Islet of Langerhans (tissue), 1 donor: ENCODE results near the gene IQGAP1.

Experiments
- FAIRE-seq: peaks from one replicate; lab custom pipeline; 2011; peaks lifted over from hg19 to GRCh38; lab: Jason Lieb, UNC

The IQGAP1 gene

GRCh38 chr15:90449206-90449735, 61.2 kb downstream of the IQGAP1 start:
- no peak for FAIRE-seq

GRCh38 chr15:90451053-90451850, 63.2 kb downstream of the IQGAP1 start:
- no peak for FAIRE-seq

- FAIRE-seq: no peak
Observed at GRCh38 chr15:90456236-90456635, 68.2 kb downstream of the IQGAP1 start.

- FAIRE-seq: no peak
Observed at GRCh38 chr15:90458061-90458460, 70.0 kb downstream of the IQGAP1 start.

GRCh38 chr15:90459368-90459767, 71.3 kb downstream of the IQGAP1 start:
- no peak for FAIRE-seq

- no peak for FAIRE-seq
Observed at GRCh38 chr15:90460142-90460824, 72.2 kb downstream of the IQGAP1 start.

- no peak for FAIRE-seq
Observed at GRCh38 chr15:90463381-90463780, 75.3 kb downstream of the IQGAP1 start.

- FAIRE-seq: no peak
Observed at GRCh38 chr15:90465140-90465929, 77.3 kb downstream of the IQGAP1 start.

GRCh38 chr15:90465930-90466567, 78.0 kb downstream of the IQGAP1 start:
- no peak for FAIRE-seq

GRCh38 chr15:90469723-90470122, 81.7 kb downstream of the IQGAP1 start:
- FAIRE-seq: no peak

GRCh38 chr15:90470453-90470852, 82.4 kb downstream of the IQGAP1 start:
- no peak for FAIRE-seq

GRCh38 chr15:90471126-90471525, 83.1 kb downstream of the IQGAP1 start:
- FAIRE-seq: no peak

GRCh38 chr15:90471769-90472168, 83.7 kb downstream of the IQGAP1 start:
- FAIRE-seq: no peak

- no peak for FAIRE-seq
Observed at GRCh38 chr15:90478846-90479481, 90.9 kb downstream of the IQGAP1 start.

- no peak for FAIRE-seq
Observed at GRCh38 chr15:90479656-90480055, 91.6 kb downstream of the IQGAP1 start.

- FAIRE-seq: no peak
Observed at GRCh38 chr15:90481023-90481422, 93.0 kb downstream of the IQGAP1 start.

- peak; percentile 96 for FAIRE-seq
Observed at GRCh38 chr15:90482124-90483011, 94.3 kb downstream of the IQGAP1 start.

GRCh38 chr15:90483012-90483307, 94.9 kb downstream of the IQGAP1 start:
- FAIRE-seq: no peak

- no peak for FAIRE-seq
Observed at GRCh38 chr15:90483637-90484036, 95.6 kb downstream of the IQGAP1 start.

- no peak for FAIRE-seq
Observed at GRCh38 chr15:90487186-90487585, 99.1 kb downstream of the IQGAP1 start.

- FAIRE-seq: no peak
Observed at GRCh38 chr15:90489514-90489913, 101.5 kb downstream of the IQGAP1 start.
